Left lung (tissue), 10 donors: ENCODE measurements around the gene FERMT1. TPM values are rescaled to one million over a fixed set of nuclear protein-coding genes. Genes with fewer than 3 reads are reported as not detected.
"Not testable (repeated sequence)": the region's sequence is repeated elsewhere in the genome, so short reads cannot be mapped to it uniquely, and the experiment has no call there.

Source experiments
- ATAC-seq: fragments of 200-7000 bp; cut with Tn5 transposase; one replicate; pipeline ENCODE4 v1.9.1; 2020; ENCODE audit warnings: moderate library complexity
- DNase-seq, 4 donors: peaks; one replicate each; pipeline ENCODE4 v3.0.0-alpha.2; 2013 to 2020
- H3K27ac ChIP-seq, 2 donors: fragments of 200-600 bp; sonication (generic) in 1 of 2; one replicate each; pipeline versions ENCODE4 v1.5.0 to v1.8.0; 2020 to 2021
- H3K27me3 ChIP-seq, 2 donors: fragments of 200-600 bp; sonication (generic) in 1 of 2; one replicate each; pipeline versions ENCODE4 v1.5.0 to v1.8.0; 2020 to 2021
- H3K36me3 ChIP-seq, 2 donors: fragments of 200-600 bp; sonication (generic) in 1 of 2; one replicate each; pipeline versions ENCODE4 v1.5.0 to v1.8.0; 2020 to 2021
- H3K4me1 ChIP-seq, 2 donors: fragments of 200-600 bp; one replicate each; pipeline ENCODE4 v1.8.0; 2021
- H3K4me3 ChIP-seq, 2 donors: fragments of 200-600 bp; sonication (generic) in 1 of 2; one replicate each; pipeline versions ENCODE4 v1.5.0 to v1.8.0; 2020 to 2021; ENCODE audit warnings: mild to moderate bottlenecking in 1 of 2
- H3K9me3 ChIP-seq, 2 donors: fragments of 200-600 bp; sonication (generic) in 1 of 2; one replicate each; pipeline versions ENCODE4 v1.5.0 to v1.8.0; 2020 to 2021
- CTCF ChIP-seq, 2 donors: fragments of 200-600 bp; sonication (generic) in 1 of 2; IDR thresholded peaks; one replicate each; pipeline versions ENCODE4 v1.5.0 to v1.8.0; 2021; ENCODE audit warnings: antibody characterized with exemption in 2 of 2
- intact Hi-C, 2 donors: fragments of 100-400 bp; cut with DNase I; formaldehyde crosslinking; loops; one replicate each; pipeline versions ENCODE4 v1.11.2 to v1.14.2; 2022
- polyA plus RNA-seq, 6 donors: library from polyadenylated mRNA; unstranded; fragments of 120-200 nt; gene quantifications; one replicate each; pipeline ENCODE4 v1.2.1, GENCODE V29; 2013; ENCODE audit not compliant: insufficient read length in 6 of 6
- total RNA-seq, 2 donors: library from RNA; stranded (reverse); fragmentation: NEBNext Ultra II Directional; extraction: Animal tissue kit (Norgen Biotek cat#: 25700); gene quantifications; one replicate each; pipeline ENCODE4 v1.2.1, GENCODE V29; 2021
- donor health status: DM: no; HTN: yes; CAD: no.
- donor health status: DM: no; HTN: no; CAD: no.

The FERMT1 gene
- total and polyA plus RNA-seq, 8 donors: 3.1 to 7.2 (median 4.9) TPM

DNA sequence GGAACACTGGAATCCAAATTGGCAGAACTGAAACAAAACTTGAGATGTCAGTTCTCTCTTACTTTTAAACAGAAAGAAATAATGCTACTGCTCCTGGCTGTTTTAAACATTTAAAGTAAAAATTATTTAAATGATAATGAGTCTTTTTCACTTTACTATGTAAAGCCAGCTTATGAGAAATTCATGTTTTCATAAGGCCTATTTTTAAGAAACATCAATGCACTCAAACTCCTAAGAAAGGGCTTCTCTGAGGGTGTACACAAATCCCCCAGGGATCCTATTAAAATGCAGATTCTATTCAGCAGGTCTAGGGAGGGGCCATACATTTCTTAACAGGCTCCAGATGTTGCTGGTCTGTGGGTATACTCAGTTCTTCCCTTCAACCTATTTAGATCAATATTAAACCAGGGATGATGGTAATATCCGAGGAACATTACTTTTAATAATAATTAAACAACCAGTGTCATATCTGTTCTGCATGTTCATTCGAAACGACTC lies 2.3 kb downstream of the FERMT1 start:
- TF ChIP-seq CTCF (IDR thresholded peaks at IDR 0.05): no peak
- Histone ChIP-seq H3K4me1 (peaks cover 0 to 14% of the 10 kb centered on the region in 2 donors), H3K36me3 (no peaks in the 10 kb centered on the region), H3K4me3 (no peak overlapping the region), H3K27me3 (peaks cover 0 to 33% of the 10 kb centered on the region in 2 donors), H3K9me3 (no peaks in the 10 kb centered on the region), H3K27ac (no peak overlapping the region)
- DNase-seq (no peak), ATAC-seq (no peak)
- intact Hi-C loops: no loop called here

DNA sequence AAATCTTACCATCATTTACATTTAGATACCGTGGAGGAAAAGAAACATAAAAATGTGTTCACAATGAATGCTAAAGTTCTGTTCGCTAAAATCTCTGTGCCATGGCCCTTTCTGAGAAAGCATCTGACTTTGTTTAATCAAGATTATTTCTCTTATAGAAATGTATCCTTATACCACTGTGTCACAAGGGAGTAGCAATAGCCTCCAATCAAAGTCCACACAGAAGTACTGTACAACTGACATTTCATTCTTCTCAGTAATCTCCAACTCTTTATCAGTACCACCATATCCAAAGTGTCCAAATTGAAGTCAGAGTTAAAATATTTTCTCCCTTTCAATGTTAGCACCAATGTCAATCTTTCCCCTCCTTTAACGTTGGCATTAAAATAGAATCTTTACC lies 6.1 kb downstream of the FERMT1 start:
- no peaks in the 10 kb centered on the region for H3K4me1 ChIP-seq
- no peak for DNase-seq
- intact Hi-C loops: no loop called here
- peaks cover 0 to 12% of the 10 kb centered on the region in 2 donors for H3K27me3 ChIP-seq
- TF ChIP-seq CTCF (IDR thresholded peaks at IDR 0.05): no peak
- peaks cover 0 to 27% of the 10 kb centered on the region in 2 donors for H3K9me3 ChIP-seq
- no peak overlapping the region for H3K27ac ChIP-seq
- no peak for ATAC-seq
- H3K4me3 ChIP-seq: no peak overlapping the region
- no peaks in the 10 kb centered on the region for H3K36me3 ChIP-seq

GRCh38 chr20:6115221-6115895 lies 7.5 kb downstream of the FERMT1 start:
- ATAC-seq: no peak
- H3K9me3 ChIP-seq: peaks cover 0 to 27% of the 10 kb centered on the region in 2 donors
- H3K27me3 ChIP-seq: no peaks in the 10 kb centered on the region
- no peak overlapping the region for H3K27ac ChIP-seq
- TF ChIP-seq CTCF (IDR thresholded peaks at IDR 0.05): no peak
- H3K4me3 ChIP-seq: no peak overlapping the region
- no peaks in the 10 kb centered on the region for H3K4me1 ChIP-seq
- H3K36me3 ChIP-seq: no peaks in the 10 kb centered on the region
- intact Hi-C loops: no loop called here
- no peak for DNase-seq

DNA sequence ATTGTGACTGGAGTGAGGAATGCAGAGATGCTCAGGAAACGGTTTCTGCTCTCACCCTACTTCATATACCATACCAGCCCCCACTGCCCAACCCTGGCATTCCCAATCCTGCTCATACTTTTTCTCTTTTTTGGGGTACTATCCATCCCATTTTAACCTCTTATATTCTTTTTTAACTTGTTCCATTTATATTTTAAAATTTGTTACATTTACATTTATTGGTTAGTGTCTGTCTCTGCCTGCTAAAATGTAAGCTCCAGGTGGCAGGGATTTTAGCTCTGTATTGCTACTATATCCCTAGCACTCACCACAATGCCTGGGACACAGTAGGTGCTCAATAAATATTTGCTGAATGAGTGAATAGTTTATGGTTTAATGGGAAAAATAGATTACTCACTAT lies 8.1 kb downstream of the FERMT1 start:
- no peaks in the 10 kb centered on the region for H3K27me3 ChIP-seq
- no peak overlapping the region for H3K27ac ChIP-seq
- intact Hi-C loops: no loop called here
- no peaks in the 10 kb centered on the region for H3K4me1 ChIP-seq
- H3K36me3 ChIP-seq: no peaks in the 10 kb centered on the region
- no peak for ATAC-seq
- DNase-seq: no peak
- H3K9me3 ChIP-seq: peaks cover 0 to 27% of the 10 kb centered on the region in 2 donors
- TF ChIP-seq CTCF (IDR thresholded peaks at IDR 0.05): no peak
- no peak overlapping the region for H3K4me3 ChIP-seq

- TF ChIP-seq CTCF (IDR thresholded peaks at IDR 0.05): no peak
- DNase-seq (no peak), ATAC-seq (no peak)
- H3K4me3 ChIP-seq: no peak overlapping the region
- no peaks in the 10 kb centered on the region for H3K27me3 ChIP-seq
- H3K27ac ChIP-seq: no peak overlapping the region
- H3K4me1 ChIP-seq: no peaks in the 10 kb centered on the region
- intact Hi-C loops: no loop called here
- H3K9me3 ChIP-seq: peaks cover 0 to 27% of the 10 kb centered on the region in 2 donors
- no peaks in the 10 kb centered on the region for H3K36me3 ChIP-seq
Measured at GRCh38 chr20:6113951-6114350, 8.9 kb downstream of the FERMT1 start.

DNA sequence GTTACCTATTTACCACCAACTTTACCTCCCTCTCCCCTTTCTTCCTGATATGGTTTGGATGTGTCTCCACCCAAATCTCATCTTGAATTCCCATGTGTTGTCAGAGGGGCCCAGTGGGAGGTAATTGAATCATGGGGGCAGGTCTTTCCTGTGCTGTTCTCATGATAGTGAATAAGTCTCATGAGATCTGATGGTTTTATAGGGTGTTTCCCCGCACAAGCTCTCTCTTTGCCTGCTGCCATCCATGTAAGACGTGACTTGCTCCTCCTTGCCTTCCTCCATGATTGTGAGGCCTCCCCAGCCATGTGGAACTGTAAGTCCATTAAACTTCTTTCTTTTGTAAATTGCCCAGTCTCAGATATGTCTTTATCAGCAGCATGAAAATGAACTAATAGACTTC lies 9.9 kb downstream of the FERMT1 start:
- H3K36me3 ChIP-seq, H3K4me3 ChIP-seq, H3K27ac ChIP-seq, H3K27me3 ChIP-seq, intact Hi-C loops, DNase-seq, H3K4me1 ChIP-seq, ATAC-seq: not testable (repeated sequence)
- H3K9me3 ChIP-seq: peaks cover 0 to 27% of the 10 kb centered on the region in 2 donors
